ENCODE results near the gene TBC1D22A.

The TBC1D22A gene

GRCh38 chr22:47039356-47039755 is 276.9 kb downstream of the TBC1D22A start:
- H3K4me3 ChIP-seq (ENCODE audit: low read depth, low read length) = no peak overlapping the region
- no peak for TF ChIP-seq CTCF (IDR thresholded peaks at IDR 0.05; ENCODE audit: control insufficient read depth, extremely low read depth, insufficient read depth)
- DNase-seq (ENCODE audit: low read depth) = no peak

GRCh38 chr22:47040486-47041270 is 278.2 kb downstream of the TBC1D22A start:
- no peak for TF ChIP-seq CTCF (IDR thresholded peaks at IDR 0.05; ENCODE audit: control insufficient read depth, extremely low read depth, insufficient read depth)
- DNase-seq (ENCODE audit: low read depth) = no peak

GRCh38 chr22:47041271-47042115 is 279.0 kb downstream of the TBC1D22A start:
- no peak for DNase-seq (ENCODE audit: low read depth)
- H3K4me3 ChIP-seq (ENCODE audit: low read depth, low read length) = no peak overlapping the region
- TF ChIP-seq CTCF (IDR thresholded peaks at IDR 0.05; ENCODE audit: control insufficient read depth, extremely low read depth, insufficient read depth) = no peak

More at GRCh38 chr22:47040486-47041270, 278.2 kb downstream of the TBC1D22A start:
- no peak overlapping the region for H3K4me3 ChIP-seq (ENCODE audit: low read depth, low read length)

GRCh38 chr22:47042116-47042825 is 279.8 kb downstream of the TBC1D22A start:
- H3K4me3 ChIP-seq (ENCODE audit: low read depth, low read length) = no peak overlapping the region
- no peak for TF ChIP-seq CTCF (IDR thresholded peaks at IDR 0.05; ENCODE audit: control insufficient read depth, extremely low read depth, insufficient read depth)
- DNase-seq (ENCODE audit: low read depth) = no peak

GRCh38 chr22:47042861-47043496 is 280.5 kb downstream of the TBC1D22A start:
- no peak for TF ChIP-seq CTCF (IDR thresholded peaks at IDR 0.05; ENCODE audit: control insufficient read depth, extremely low read depth, insufficient read depth)
- H3K4me3 ChIP-seq (ENCODE audit: low read depth, low read length) = no peak overlapping the region
- no peak for DNase-seq (ENCODE audit: low read depth)
